Measurements from ENCODE around the gene PARD3.

PARD3 gene

DNA sequence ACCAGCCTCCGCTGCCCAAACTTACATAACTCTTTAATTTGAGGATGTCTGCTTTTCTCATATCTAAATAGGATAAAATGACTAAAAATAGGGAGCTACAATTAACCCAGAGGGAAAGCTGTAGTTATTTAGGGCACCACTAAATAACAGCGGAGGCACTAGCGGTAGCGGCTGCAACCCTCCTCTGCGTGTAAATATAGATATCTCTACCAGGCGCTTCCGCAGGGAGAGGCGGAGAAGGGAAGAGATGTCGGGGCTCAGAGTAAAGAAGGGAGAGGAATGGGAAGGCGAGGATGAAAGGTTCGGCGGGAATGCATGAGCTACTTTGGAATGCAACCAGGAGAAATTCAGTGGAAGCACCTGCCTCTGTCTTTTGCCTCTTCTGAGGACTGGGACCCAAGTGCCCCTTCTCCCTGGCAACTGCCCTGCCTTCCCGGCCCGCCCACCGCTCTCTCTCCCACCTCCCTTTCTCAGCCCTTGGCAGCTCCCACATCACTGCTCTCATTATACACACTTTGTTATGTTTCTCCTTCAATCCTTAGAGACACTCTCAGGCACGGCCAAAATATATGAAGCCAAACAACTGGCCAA lies 698.3 kb downstream of the PARD3 start:
- no peak for DNase-seq (ENCODE audit: low read depth in 1 of 2, low spot score in 1 of 2)

GRCh38 chr10:34116220-34116641 lies 698.9 kb downstream of the PARD3 start:
- DNase-seq (ENCODE audit: low read depth in 1 of 2, low spot score in 1 of 2): no peak

GRCh38 chr10:34114914-34115313 lies 700.2 kb downstream of the PARD3 start:
- no peak for DNase-seq (ENCODE audit: low read depth in 1 of 2, low spot score in 1 of 2)

GRCh38 chr10:34113504-34114225 lies 701.4 kb downstream of the PARD3 start:
- DNase-seq (ENCODE audit: low read depth in 1 of 2, low spot score in 1 of 2): no peak

- no peak for DNase-seq (ENCODE audit: low read depth in 1 of 2, low spot score in 1 of 2)
Measured at GRCh38 chr10:34112171-34112782, 702.8 kb downstream of the PARD3 start.

DNA sequence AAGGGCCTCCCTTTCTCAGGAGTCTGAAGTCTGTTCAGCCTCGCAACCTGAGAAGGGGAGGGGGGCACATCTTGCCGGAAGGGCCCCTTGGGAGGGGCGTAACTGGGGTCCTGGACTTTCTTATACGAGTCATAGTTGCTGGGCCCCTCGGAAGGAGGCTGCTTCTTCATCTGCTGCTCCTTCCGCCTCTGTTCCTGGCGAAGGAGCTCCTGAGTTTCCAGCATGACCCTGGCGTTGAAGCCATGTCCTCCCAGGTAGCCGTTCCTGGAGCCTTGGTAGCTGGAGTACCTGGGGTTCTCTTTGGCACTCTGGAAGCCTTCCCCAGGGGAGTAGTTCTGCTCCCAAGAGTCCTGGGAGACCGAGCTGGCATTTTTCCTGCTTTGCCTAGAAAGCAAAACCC lies 703.9 kb downstream of the PARD3 start:
- no peak for DNase-seq (ENCODE audit: low read depth in 1 of 2, low spot score in 1 of 2)

DNA sequence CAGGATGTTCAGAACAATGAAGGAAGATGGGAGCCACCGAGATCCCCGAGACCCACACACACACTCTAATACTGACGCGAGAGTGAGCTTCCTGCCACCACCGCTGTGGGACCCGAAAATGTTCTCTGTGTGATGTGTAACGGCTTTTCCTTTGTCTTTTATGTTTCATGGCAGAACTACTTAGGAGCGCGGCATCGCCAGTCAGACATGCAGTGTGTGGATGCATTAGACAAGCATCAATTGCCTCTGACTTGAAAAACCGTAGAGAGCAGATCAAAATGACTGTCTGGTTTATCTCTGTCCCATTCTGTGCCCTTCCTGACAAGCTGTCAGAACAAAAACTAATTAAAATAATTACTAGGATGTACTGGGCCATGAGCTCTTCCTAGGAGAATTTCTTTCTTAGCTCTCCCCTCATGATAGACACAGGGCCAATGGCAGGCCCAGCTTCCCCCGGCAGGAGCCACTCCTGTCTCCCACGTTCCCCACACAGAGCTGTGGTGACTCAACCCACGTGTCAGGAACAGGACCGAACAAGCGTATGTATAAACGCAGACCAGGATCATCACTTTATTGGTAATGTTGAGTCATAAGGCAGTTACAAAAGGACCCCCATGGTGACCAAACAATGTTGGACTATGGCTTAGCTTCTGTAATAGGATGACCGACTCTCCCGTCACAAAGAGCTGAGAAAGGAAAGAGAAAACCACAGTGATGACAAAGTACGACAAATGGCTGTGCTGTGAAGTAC lies 705.0 kb downstream of the PARD3 start:
- no peak for DNase-seq (ENCODE audit: low read depth in 1 of 2, low spot score in 1 of 2)

GRCh38 chr10:34109495-34109894 lies 705.6 kb downstream of the PARD3 start:
- no peak for DNase-seq (ENCODE audit: low read depth in 1 of 2, low spot score in 1 of 2)

DNA sequence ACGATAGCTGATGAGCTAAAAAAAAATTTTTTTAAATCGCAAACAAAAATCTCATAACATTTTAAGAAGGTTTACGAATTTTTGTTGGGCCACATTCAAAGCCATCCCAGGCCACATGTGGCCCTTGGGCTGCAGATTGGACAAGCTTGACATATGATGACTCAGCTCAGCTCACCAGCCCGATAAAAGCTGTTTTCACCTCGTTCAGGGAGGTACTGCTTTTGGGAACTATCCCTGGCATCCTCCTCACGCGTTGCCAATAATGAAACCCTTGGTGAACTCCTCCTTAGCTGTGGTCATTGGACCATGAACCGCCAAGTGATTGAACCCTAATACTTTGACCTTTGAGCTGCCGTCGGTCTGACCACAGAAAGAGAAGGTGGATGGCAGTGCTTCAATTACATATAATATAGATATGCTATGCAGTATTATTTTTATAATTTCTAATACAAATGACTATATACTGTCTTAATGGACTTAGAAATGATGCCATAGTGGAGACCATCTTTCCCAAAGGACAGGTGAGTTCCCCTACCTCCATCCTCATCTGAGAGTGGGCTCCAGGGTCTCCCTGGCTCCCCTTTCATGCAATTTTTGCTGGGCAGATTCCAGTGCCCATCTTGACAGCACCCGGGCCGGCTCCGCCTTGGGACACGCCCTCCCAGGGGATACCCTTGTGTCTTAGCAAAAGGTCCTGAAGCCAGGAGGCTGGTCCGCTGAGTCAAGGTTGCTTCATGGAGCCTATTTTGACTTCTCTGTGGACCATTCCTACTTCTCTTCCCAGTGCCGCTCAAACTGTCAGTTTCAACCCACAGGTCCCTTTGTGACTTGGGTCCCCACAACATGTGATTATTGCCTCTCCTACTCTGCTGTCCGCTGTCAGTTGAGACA lies 707.2 kb downstream of the PARD3 start:
- DNase-seq (ENCODE audit: low read depth in 1 of 2, low spot score in 1 of 2): no peak

GRCh38 chr10:34106356-34106885 lies 708.7 kb downstream of the PARD3 start:
- no peak for DNase-seq (ENCODE audit: low read depth in 1 of 2, low spot score in 1 of 2)

DNA sequence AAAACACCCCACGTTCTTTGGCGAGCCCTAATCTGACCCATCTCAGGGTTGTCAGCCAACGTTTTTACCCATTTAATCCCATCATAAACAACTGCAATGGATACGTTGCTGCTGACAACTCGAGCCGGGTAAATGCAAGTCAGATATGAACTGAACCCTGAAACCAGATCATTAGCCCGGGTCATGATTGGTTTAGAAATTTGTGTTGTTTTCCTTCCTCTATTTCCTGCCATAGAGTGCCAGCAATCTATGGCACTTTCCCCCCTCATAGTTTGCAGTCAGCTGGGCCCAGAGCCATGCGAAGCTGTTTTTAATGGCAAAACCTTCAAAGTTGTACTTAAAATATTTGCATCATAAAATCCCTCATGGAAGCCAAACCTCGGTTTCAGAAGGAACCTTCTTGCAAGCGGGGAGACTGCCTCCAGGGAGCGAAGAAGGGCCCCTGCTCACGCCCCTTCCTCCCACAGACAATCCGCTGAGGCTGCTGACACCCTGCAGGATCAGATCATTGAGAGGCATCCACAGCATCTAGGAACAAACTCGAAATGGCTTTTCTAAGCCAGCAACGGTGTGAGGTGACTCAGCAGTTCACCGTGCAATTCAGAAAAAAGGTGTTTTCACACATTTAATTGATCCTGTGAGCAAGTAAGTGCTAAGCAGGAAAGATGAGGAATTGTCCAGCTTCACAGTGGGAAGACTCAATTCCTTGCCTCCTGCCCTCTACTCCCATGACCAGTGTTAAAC lies 710.1 kb downstream of the PARD3 start:
- no peak for DNase-seq (ENCODE audit: low read depth in 1 of 2, low spot score in 1 of 2)

- no peak for DNase-seq (ENCODE audit: low read depth in 1 of 2, low spot score in 1 of 2)
Measured at GRCh38 chr10:34102893-34103506, 712.1 kb downstream of the PARD3 start.

DNA sequence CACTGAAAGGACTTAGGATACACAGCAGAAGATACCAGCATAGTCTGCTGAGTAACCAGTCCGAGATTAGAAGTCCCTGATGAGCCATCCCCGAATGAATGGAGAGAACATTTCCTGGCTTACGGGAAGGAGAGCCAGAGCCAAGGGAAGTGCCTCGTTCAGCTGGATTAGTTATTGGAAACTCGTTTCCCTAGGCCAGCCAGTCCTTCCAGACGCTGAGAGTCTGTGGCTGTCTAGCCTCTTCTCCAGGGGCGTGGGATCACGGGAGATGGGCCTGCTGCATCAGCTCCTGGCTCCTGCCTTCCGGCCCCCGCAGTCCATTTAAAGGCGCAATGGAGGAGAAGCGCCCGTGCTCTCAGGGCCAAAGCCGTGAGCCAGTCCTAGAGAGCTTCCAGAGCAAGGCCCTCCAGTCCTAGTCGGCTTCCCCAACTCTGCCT lies 712.8 kb downstream of the PARD3 start:
- DNase-seq (ENCODE audit: low read depth in 1 of 2, low spot score in 1 of 2): no peak

GRCh38 chr10:34101001-34101400 lies 714.1 kb downstream of the PARD3 start:
- DNase-seq (ENCODE audit: low read depth in 1 of 2, low spot score in 1 of 2): no peak

DNA sequence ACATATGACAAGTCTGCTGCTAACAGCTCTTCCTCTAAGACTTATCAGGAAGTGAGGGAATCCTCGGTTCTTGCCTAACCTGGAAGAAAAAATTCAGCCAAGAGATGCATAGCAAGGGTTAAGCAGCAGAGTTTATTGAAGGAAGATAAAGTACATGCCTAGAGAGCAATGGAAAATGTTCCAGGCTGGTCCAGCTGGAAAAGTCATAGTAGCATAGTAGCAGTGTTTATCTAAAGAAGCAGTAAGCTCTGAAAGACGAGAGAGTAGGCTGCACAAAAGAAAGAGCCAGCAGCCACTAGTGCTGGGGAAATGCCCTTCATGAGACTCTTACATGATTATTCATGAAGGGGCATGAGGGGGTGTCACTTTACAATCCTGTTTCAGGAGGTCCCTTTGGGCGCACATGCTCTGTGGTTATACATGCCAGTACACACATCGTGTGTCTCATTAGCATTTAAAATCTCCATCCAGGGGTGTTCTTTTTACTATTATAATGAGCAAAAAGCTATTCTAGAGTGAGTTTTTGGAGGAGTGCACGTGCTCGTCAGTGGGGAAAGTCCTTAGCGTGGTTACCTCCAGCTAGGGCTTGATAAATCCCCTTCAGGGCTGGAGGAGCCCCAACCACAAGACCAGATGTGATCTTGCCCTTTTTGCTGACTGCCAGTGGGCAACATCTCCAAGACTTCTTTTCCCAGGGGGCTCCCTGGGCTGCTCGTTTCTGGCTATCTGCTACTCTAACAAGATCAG lies 716.1 kb downstream of the PARD3 start:
- DNase-seq (ENCODE audit: low read depth in 1 of 2, low spot score in 1 of 2): no peak

DNA sequence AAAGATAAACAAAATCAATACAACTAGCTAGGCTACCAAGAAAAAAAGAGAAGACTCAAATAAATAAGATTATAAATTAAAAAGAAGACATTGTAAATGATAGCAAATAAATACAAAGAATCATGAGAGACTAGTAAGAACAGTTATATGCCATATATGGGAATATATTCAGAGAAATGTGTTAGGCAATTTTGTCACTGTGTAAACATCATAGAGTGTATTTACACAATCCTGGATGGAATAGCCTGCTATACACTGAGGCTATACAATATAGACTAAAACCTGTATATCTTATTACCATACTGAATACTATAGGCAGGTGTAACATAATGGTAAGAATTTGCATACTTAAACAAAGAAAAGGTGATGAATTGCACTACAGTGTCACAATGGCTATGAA lies 717.4 kb downstream of the PARD3 start:
- DNase-seq (ENCODE audit: low read depth in 1 of 2, low spot score in 1 of 2): no peak

DNA sequence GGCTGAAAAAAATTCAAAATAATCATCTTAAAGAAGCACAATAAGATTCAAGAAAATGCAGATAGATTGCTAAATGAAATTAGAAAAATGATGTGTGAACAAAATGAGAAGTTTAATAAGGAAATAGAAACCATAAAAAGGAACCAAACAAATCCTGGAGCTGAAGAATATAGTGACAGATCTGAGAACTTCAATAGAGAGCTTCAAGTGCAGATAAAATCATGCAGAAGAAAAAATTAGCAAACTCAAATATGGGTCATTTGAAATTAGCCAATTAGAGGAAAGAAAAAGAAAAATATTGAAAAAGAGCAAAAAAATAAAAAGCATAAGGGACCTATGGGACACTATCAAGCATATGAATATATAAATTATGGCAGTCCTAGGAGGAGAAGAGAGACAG lies 720.1 kb downstream of the PARD3 start:
- no peak for DNase-seq (ENCODE audit: low read depth in 1 of 2, low spot score in 1 of 2)

- no peak for DNase-seq (ENCODE audit: low read depth in 1 of 2, low spot score in 1 of 2)
Measured at GRCh38 chr10:34094146-34094696, 720.9 kb downstream of the PARD3 start.
